Tibial nerve (tissue), 4 donors: ENCODE measurements around the gene GALNT10. TPM values are rescaled to one million over a fixed set of nuclear protein-coding genes. Genes with fewer than 3 reads are reported as not detected.

Experiments used
- DNase-seq, 2 donors: peaks; one replicate each; pipeline ENCODE4 v3.0.0-alpha.2; 2019; ENCODE audit warnings: low spot score in 2 of 2
- H3K27ac ChIP-seq, 4 donors: fragments of 200-600 bp; sonication (generic) in 3 of 4; one replicate each; pipeline ENCODE4 v1.5.1; 2017 to 2019; ENCODE audit warnings: mild to moderate bottlenecking in 1 of 4
- H3K27me3 ChIP-seq, 2 donors: fragments of 200-600 bp; sonication (generic) in 1 of 2; one replicate each; pipeline versions ENCODE4 v1.5.1 to v1.6.0; 2017 to 2019
- H3K36me3 ChIP-seq, 3 donors: fragments of 200-600 bp; sonication (generic); one replicate each; pipeline ENCODE4 v1.5.1; 2018 to 2019
- H3K4me1 ChIP-seq, 4 donors: fragments of 200-600 bp; sonication (generic) in 3 of 4; one replicate each; pipeline ENCODE4 v1.5.1; 2017 to 2019
- H3K4me3 ChIP-seq, 4 donors: fragments of 200-600 bp; sonication (generic) in 3 of 4; one replicate each; pipeline ENCODE4 v1.5.1; 2017 to 2019; ENCODE audit warnings: mild to moderate bottlenecking in 1 of 4, moderate library complexity in 1 of 4
- H3K9me3 ChIP-seq, 4 donors: fragments of 200-600 bp; sonication (generic) in 3 of 4; one replicate each; pipeline ENCODE4 v1.5.1; 2017 to 2019
- EP300 ChIP-seq, 2 donors: sonication (generic); formaldehyde crosslinking; IDR thresholded peaks; one replicate each; pipeline ENCODE4 v1.6.1; 2017; ENCODE audit warnings: antibody characterized with exemption in 2 of 2, mild to moderate bottlenecking in 1 of 2
- POLR2A ChIP-seq, 2 donors: fragments of 450-650 bp; IDR thresholded peaks; one replicate each; pipeline ENCODE4 v1.6.1; 2017; ENCODE audit warnings: antibody characterized with exemption in 2 of 2, mild to moderate bottlenecking in 2 of 2, moderate library complexity in 2 of 2
- WGBS, 2 donors: methylation state at CpG; one replicate each; pipeline ENCODE4 v1.1.5; 2018; 5-methylcytosine and 5-hydroxymethylcytosine counted together
- total RNA-seq, 4 donors: library from RNA; depleted of rRNA; stranded (reverse); fragments of >200 nt; gene quantifications; one replicate each; pipeline ENCODE4 v1.1.0, GENCODE V29; 2016
- TF ChIP-seq, protein P1 (sequence below), 5 experiments: fragments of 200-600 bp in 3 of 5; fragments of 450-650 bp in 2 of 5; sonication (generic) in 3 of 5; IDR thresholded peaks; one replicate each; pipeline ENCODE4 v1.5.1; 2016 to 2019; ENCODE audit warnings: antibody characterized with exemption in 5 of 5, mild to moderate bottlenecking in 3 of 5, moderate library complexity in 2 of 5

GALNT10 gene
- total RNA-seq, 4 donors from 2014 or later = 24.1 to 41.2 (median 26.7) TPM

DNA sequence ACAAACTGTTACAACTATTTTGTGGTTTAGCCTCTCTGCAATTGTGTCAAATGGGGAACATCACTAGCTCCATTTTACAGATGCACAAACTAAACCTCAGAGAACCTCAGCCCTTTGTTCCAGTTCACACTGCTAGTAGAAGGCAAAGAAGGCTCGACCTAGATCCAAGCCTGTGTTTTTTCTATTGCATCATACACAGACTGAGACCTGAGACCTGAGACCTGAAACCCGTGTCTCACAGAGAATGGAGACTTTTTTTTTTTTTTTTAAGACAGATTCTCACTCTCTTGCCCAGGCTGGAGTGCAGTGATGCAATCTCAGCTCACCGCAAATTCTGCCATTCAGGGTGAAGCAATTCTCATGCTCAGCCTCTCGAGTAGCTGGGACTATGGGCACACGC lies 120.8 kb downstream of the GALNT10 start:
- Histone ChIP-seq H3K4me1 (no peaks in the 10 kb centered on the region), H3K27ac (no peak overlapping the region), H3K4me3 (no peak overlapping the region), H3K27me3 (no peaks in the 10 kb centered on the region), H3K36me3 (no peaks in the 10 kb centered on the region), H3K9me3 (no peaks in the 10 kb centered on the region)
- DNase-seq = no peak
- TF ChIP-seq POLR2A (IDR thresholded peaks at IDR 0.05) (no peak), EP300 (IDR thresholded peaks at IDR 0.05) (no peak)
- TF ChIP-seq, protein P1, sequence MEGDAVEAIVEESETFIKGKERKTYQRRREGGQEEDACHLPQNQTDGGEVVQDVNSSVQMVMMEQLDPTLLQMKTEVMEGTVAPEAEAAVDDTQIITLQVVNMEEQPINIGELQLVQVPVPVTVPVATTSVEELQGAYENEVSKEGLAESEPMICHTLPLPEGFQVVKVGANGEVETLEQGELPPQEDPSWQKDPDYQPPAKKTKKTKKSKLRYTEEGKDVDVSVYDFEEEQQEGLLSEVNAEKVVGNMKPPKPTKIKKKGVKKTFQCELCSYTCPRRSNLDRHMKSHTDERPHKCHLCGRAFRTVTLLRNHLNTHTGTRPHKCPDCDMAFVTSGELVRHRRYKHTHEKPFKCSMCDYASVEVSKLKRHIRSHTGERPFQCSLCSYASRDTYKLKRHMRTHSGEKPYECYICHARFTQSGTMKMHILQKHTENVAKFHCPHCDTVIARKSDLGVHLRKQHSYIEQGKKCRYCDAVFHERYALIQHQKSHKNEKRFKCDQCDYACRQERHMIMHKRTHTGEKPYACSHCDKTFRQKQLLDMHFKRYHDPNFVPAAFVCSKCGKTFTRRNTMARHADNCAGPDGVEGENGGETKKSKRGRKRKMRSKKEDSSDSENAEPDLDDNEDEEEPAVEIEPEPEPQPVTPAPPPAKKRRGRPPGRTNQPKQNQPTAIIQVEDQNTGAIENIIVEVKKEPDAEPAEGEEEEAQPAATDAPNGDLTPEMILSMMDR (IDR thresholded peaks at IDR 0.05) = no peak
- 89 to 93% methylated on average over 5 of the region's 5 CpGs for WGBS, 2 donors

DNA sequence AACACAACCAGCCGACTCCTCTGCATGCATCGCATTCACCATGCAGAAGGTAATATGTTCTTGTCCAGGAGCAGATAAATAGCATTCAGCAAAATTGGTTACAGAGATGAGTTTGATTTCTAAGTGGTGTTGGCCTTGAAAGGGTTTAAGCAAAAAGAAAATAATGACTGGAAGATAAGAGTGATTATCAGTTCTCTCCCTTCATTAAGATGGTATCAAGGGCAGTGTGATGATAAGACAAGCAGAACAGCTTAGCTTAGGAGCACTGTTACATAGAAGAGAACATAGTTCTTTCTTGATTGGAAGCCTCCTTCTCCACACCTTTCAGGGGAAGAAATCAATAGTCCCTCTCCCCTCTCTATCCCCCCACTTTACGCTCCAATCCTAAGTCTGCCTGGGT lies 121.5 kb downstream of the GALNT10 start:
- H3K4me3 ChIP-seq = no peak overlapping the region
- no peaks in the 10 kb centered on the region for H3K9me3 ChIP-seq
- WGBS, 2 donors = 95 to 98% methylated on average over 3 of the region's 3 CpGs

GRCh38 chr5:154312576-154312975 lies 122.0 kb downstream of the GALNT10 start:
- Histone ChIP-seq H3K4me1 (no peaks in the 10 kb centered on the region), H3K9me3 (no peaks in the 10 kb centered on the region), H3K27ac (no peak overlapping the region), H3K36me3 (no peaks in the 10 kb centered on the region), H3K27me3 (no peaks in the 10 kb centered on the region), H3K4me3 (no peak overlapping the region)
- no peak for DNase-seq
- TF ChIP-seq EP300 (IDR thresholded peaks at IDR 0.05) (no peak), POLR2A (IDR thresholded peaks at IDR 0.05) (no peak)
- TF ChIP-seq, protein P1 (IDR thresholded peaks at IDR 0.05) = no peak

More for the DNA sequence above, 121.5 kb downstream of the GALNT10 start:
- Histone ChIP-seq H3K27ac (no peak overlapping the region), H3K27me3 (no peaks in the 10 kb centered on the region), H3K4me1 (no peaks in the 10 kb centered on the region), H3K36me3 (no peaks in the 10 kb centered on the region)
- TF ChIP-seq POLR2A (IDR thresholded peaks at IDR 0.05) = no peak
- TF ChIP-seq, protein P1 (IDR thresholded peaks at IDR 0.05) = no peak
- no peak for TF ChIP-seq EP300 (IDR thresholded peaks at IDR 0.05)
- DNase-seq = no peak

DNA sequence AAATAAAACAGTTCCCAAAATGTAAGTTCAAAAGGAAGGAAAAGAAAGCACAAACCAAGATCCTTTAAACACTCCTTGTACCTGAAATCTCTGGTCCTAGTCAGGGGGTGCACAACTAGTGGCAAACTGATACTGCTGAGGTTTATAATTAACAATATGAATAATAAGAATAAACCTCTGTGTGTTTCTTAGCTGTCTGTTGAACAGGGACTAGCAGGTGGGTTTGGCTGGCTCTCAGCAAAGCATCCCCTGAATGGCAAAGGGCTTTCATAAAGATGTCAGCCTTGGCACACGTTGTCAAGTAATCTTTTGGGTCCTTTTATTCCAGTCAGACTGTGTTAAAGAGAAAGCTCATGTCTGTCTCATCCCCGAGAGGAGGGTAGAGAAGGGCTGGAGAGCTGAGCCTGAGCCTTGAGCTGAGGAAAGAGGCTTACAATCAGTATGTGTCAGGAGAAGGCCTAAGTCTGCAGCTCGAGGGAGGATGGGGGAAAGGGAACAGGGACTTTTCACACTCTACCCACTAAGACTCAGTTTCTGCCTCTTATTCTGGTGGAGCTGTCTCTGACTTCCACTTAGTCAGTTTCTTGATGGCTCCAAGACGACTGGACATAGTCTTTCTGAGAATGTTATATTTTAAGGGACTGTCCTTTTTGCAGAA lies 123.0 kb downstream of the GALNT10 start:
- DNase-seq = no peak
- Histone ChIP-seq H3K4me1 (no peaks in the 10 kb centered on the region), H3K27ac (no peak overlapping the region), H3K27me3 (no peaks in the 10 kb centered on the region), H3K36me3 (no peaks in the 10 kb centered on the region), H3K4me3 (no peak overlapping the region), H3K9me3 (no peaks in the 10 kb centered on the region)
- TF ChIP-seq EP300 (IDR thresholded peaks at IDR 0.05) (no peak), POLR2A (IDR thresholded peaks at IDR 0.05) (no peak)
- TF ChIP-seq, protein P1 (IDR thresholded peaks at IDR 0.05) = no peak
- WGBS, 2 donors = 56 to 75% methylated on average over 4 of the region's 4 CpGs

GRCh38 chr5:154315196-154315595 lies 124.7 kb downstream of the GALNT10 start:
- Histone ChIP-seq H3K4me3 (no peak overlapping the region), H3K9me3 (no peaks in the 10 kb centered on the region), H3K36me3 (no peaks in the 10 kb centered on the region), H3K27ac (no peak overlapping the region), H3K27me3 (no peaks in the 10 kb centered on the region), H3K4me1 (peaks cover 0 to 9% (median 0%) of the 10 kb centered on the region in 4 donors)
- 65 to 69% methylated on average over 3 of the region's 3 CpGs for WGBS, 2 donors
- no peak for DNase-seq
- TF ChIP-seq POLR2A (IDR thresholded peaks at IDR 0.05) = no peak

DNA sequence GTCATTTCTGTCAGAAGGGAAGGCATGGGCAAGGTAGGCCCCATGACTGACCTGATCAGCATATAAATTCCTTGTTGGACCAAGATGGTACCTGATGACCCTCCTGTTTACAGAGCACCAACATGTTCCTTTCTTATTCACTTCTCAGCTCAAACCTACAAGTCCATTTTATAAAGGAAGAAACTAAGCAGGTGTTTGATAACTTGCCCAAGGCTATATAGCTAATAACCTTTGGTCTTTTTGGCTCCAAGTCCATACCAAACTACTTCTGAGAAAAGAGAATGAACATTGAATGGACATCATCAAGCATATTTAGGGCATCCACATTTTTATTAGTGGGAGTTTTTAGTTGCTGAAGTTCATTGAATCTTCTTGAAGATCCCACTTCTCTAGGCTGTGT lies 125.2 kb downstream of the GALNT10 start:
- Histone ChIP-seq H3K4me3 (no peak overlapping the region), H3K9me3 (no peaks in the 10 kb centered on the region), H3K4me1 (peaks cover 0 to 15% (median 0%) of the 10 kb centered on the region in 4 donors), H3K27me3 (no peaks in the 10 kb centered on the region), H3K36me3 (no peaks in the 10 kb centered on the region), H3K27ac (no peak overlapping the region)
- DNase-seq = no peak
- TF ChIP-seq, protein P1 (IDR thresholded peaks at IDR 0.05) = no peak
- TF ChIP-seq POLR2A (IDR thresholded peaks at IDR 0.05) = no peak
- TF ChIP-seq EP300 (IDR thresholded peaks at IDR 0.05) = no peak
